ACC112 (cell line): ENCODE data around the gene TBC1D5.

Experiments
- H2AFZ ChIP-seq: fragments of 200-600 bp; sonication (generic); one replicate; pipeline ENCODE4 v1.6.0; 2017; ENCODE audit warnings: antibody characterized with exemption, low read length; ENCODE audit not compliant: unreplicated experiment
- H3K27ac ChIP-seq: fragments of 200-600 bp; sonication (generic); 2 replicates; pipeline ENCODE4 v1.5.1; 2014; ENCODE audit warnings: low read depth, mild to moderate bottlenecking, antibody characterized with exemption, low read length, moderate library complexity
- H3K27me3 ChIP-seq: fragments of 200-600 bp; sonication (generic); 2 replicates; pipeline ENCODE4 v1.6.1; 2014; ENCODE audit warnings: mild to moderate bottlenecking, antibody characterized with exemption, low read length, moderate library complexity, mixed read lengths; ENCODE audit not compliant: insufficient read depth
- H3K36me3 ChIP-seq: fragments of 200-600 bp; sonication (generic); 2 replicates; pipeline ENCODE4 v1.6.1; 2016; ENCODE audit warnings: mild to moderate bottlenecking, antibody characterized with exemption, low read length, moderate library complexity, mixed read lengths; ENCODE audit not compliant: insufficient read depth
- H3K4me1 ChIP-seq: fragments of 200-600 bp; sonication (generic); one replicate; pipeline ENCODE4 v1.6.1; 2016; ENCODE audit warnings: low read length, mixed read lengths; ENCODE audit not compliant: insufficient read depth, unreplicated experiment, control insufficient read depth
- H3K4me3 ChIP-seq: fragments of 200-600 bp; sonication (generic); 2 replicates; pipeline ENCODE4 v1.5.1; 2014; ENCODE audit warnings: mild to moderate bottlenecking, low read depth, low read length
- H3K79me2 ChIP-seq: fragments of 200-600 bp; sonication (generic); one replicate; pipeline ENCODE4 v1.6.0; 2016; ENCODE audit warnings: low read length; ENCODE audit not compliant: control insufficient read depth, unreplicated experiment, insufficient read depth

The TBC1D5 gene

GRCh38 chr3:17749281-17749680, 6.8 kb upstream of the TBC1D5 start:
- H3K27me3 ChIP-seq = no peaks in the 10 kb centered on the region

GRCh38 chr3:17747890-17748247, 5.4 kb upstream of the TBC1D5 start:
- Histone ChIP-seq H3K4me3 (no peak overlapping the region), H3K4me1 (peaks cover 7% of the 10 kb centered on the region), H2AFZ (no peak overlapping the region), H3K27ac (no peak overlapping the region), H3K36me3 (no peaks in the 10 kb centered on the region), H3K27me3 (no peaks in the 10 kb centered on the region), H3K79me2 (no peaks in the 10 kb centered on the region)

More at GRCh38 chr3:17749281-17749680, 6.8 kb upstream of the TBC1D5 start:
- no peak overlapping the region for H3K27ac ChIP-seq
- peaks cover 11% of the 10 kb centered on the region for H3K4me1 ChIP-seq
- H3K79me2 ChIP-seq = no peaks in the 10 kb centered on the region
- peak overlapping the region; percentile 75 for H2AFZ ChIP-seq
- H3K36me3 ChIP-seq = no peaks in the 10 kb centered on the region
- peak overlapping the region; percentile 72 for H3K4me3 ChIP-seq

- Histone ChIP-seq H3K27ac (no peak overlapping the region), H3K79me2 (no peaks in the 10 kb centered on the region), H3K4me3 (no peak overlapping the region), H2AFZ (no peak overlapping the region), H3K4me1 (peaks cover 6% of the 10 kb centered on the region), H3K27me3 (no peaks in the 10 kb centered on the region), H3K36me3 (no peaks in the 10 kb centered on the region)
Observed at GRCh38 chr3:17747174-17747889, 4.9 kb upstream of the TBC1D5 start.

- H3K79me2 ChIP-seq = peaks cover 3% of the 10 kb centered on the region
Observed at GRCh38 chr3:17745894-17746293, 3.5 kb upstream of the TBC1D5 start.

GRCh38 chr3:17745301-17745700, 2.9 kb upstream of the TBC1D5 start:
- H3K27me3 ChIP-seq = no peaks in the 10 kb centered on the region
- no peaks in the 10 kb centered on the region for H3K36me3 ChIP-seq
- H3K4me3 ChIP-seq = no peak overlapping the region
- no peak overlapping the region for H3K27ac ChIP-seq
- H3K79me2 ChIP-seq = peaks cover 8% of the 10 kb centered on the region
- H3K4me1 ChIP-seq = peaks cover 13% of the 10 kb centered on the region
- H2AFZ ChIP-seq = no peak overlapping the region

More at GRCh38 chr3:17745894-17746293, 3.5 kb upstream of the TBC1D5 start:
- no peaks in the 10 kb centered on the region for H3K27me3 ChIP-seq
- no peak overlapping the region for H2AFZ ChIP-seq
- H3K36me3 ChIP-seq = no peaks in the 10 kb centered on the region
- peaks cover 8% of the 10 kb centered on the region for H3K4me1 ChIP-seq
- no peak overlapping the region for H3K4me3 ChIP-seq
- H3K27ac ChIP-seq = no peak overlapping the region

GRCh38 chr3:17744693-17745092, 2.3 kb upstream of the TBC1D5 start:
- no peak overlapping the region for H3K4me3 ChIP-seq
- no peaks in the 10 kb centered on the region for H3K27me3 ChIP-seq
- H2AFZ ChIP-seq = no peak overlapping the region
- H3K4me1 ChIP-seq = peaks cover 18% of the 10 kb centered on the region
- H3K79me2 ChIP-seq = peaks cover 14% of the 10 kb centered on the region
- no peak overlapping the region for H3K27ac ChIP-seq
- H3K36me3 ChIP-seq = no peaks in the 10 kb centered on the region

- Histone ChIP-seq H2AFZ (peak overlapping the region; percentile 86), H3K4me1 (peaks cover 20% of the 10 kb centered on the region), H3K79me2 (peaks cover 25% of the 10 kb centered on the region), H3K27me3 (no peaks in the 10 kb centered on the region), H3K27ac (peak overlapping the region; percentile 61; the same call in 1 of the 2 replicates), H3K4me3 (peak overlapping the region; percentile 84), H3K36me3 (no peaks in the 10 kb centered on the region)
Observed at GRCh38 chr3:17743658-17743995, 1.2 kb upstream of the TBC1D5 start.

- Histone ChIP-seq H3K4me1 (peaks cover 20% of the 10 kb centered on the region), H3K27ac (peak overlapping the region; percentile 61), H3K36me3 (no peaks in the 10 kb centered on the region), H3K27me3 (no peaks in the 10 kb centered on the region), H3K4me3 (peak overlapping the region; percentile 84), H2AFZ (peak overlapping the region; percentile 86), H3K79me2 (peaks cover 30% of the 10 kb centered on the region)
Observed at GRCh38 chr3:17742880-17743657, 638 bp upstream of the TBC1D5 start.

GRCh38 chr3:17741621-17742101, 770 bp downstream of the TBC1D5 start:
- peak overlapping the region; percentile 84 for H3K4me3 ChIP-seq
- H3K4me1 ChIP-seq = peaks cover 20% of the 10 kb centered on the region
- no peaks in the 10 kb centered on the region for H3K36me3 ChIP-seq
- H3K79me2 ChIP-seq = peaks cover 44% of the 10 kb centered on the region
- H3K27me3 ChIP-seq = no peaks in the 10 kb centered on the region
- peak overlapping the region; percentile 70 for H2AFZ ChIP-seq
- peak overlapping the region; percentile 88 for H3K27ac ChIP-seq

GRCh38 chr3:17740721-17741141, 1.7 kb downstream of the TBC1D5 start:
- Histone ChIP-seq H3K4me1 (peaks cover 20% of the 10 kb centered on the region), H2AFZ (peak overlapping the region; percentile 70), H3K79me2 (peaks cover 48% of the 10 kb centered on the region), H3K4me3 (peak overlapping the region; percentile 84), H3K27me3 (no peaks in the 10 kb centered on the region), H3K36me3 (no peaks in the 10 kb centered on the region), H3K27ac (peak overlapping the region; percentile 88)
